Measurements from ENCODE around the gene FBXO9.

- TF ChIP-seq CTCF (IDR thresholded peaks at IDR 0.05; ENCODE audit: low read length) = no peak
- TF ChIP-seq EZH2 (optimal IDR thresholded peaks at IDR 0.05; ENCODE audit: low read depth, low read length) = no peak
- TF ChIP-seq EZH2phosphoT487 (IDR thresholded peaks at IDR 0.05; ENCODE audit: low read length) = no peak
Observed at GRCh38 chr6:53090576-53090975, 25.4 kb downstream of the FBXO9 start.

Data from MM.1S (cell line).